Measurements from ENCODE around the gene DENND6A. TPM values are rescaled to one million over a fixed set of nuclear protein-coding genes. Genes with fewer than 3 reads are reported as not detected.

The DENND6A gene
- total RNA-seq, 1 experiment from 2014 or later: 21.8 TPM

DNA sequence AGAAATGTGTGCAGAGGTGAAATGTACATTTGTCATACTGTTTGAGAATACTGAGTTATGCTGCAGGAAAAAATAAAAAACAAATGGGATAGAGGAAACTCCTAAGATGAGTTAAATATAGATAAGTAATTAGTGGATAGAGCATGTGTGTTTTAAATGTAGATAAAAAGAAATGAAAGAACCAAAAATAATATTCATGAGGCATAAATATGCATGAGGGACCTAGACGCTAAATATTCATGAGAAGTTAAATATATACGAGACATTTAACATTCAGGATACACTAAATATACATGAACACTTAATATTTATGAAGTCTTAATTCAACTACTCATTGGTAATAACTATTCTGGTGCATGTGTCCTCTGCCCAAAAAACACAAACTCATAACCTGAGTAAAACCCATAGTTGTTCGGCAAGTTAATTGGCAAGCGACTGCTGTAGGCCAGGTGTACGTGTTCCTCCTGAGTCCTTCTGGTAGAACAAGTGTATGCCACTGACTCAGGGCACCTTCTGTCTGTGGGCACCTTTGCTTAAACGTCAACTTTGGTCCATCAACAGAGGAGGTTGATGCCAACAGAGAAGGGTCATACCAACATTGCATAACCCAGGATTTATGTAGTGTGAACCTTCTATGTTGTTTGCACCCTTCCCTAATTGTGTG lies 24.5 kb upstream of the DENND6A start:
- H3K4me3 ChIP-seq (ENCODE audit: low read depth, low read length): no peak overlapping the region
- no peaks in the 10 kb centered on the region for H3K4me1 Mint-ChIP-seq (ENCODE audit: low read depth, unreplicated experiment)
- H3K36me3 ChIP-seq (ENCODE audit: control insufficient read depth, insufficient read depth, low read length): no peaks in the 10 kb centered on the region
- H3K9me3 ChIP-seq: no peaks in the 10 kb centered on the region
- no peak overlapping the region for H3K4me3 Mint-ChIP-seq (ENCODE audit: unreplicated experiment)
- BruUV-seq (replicated peaks): no TSS peak
- ChIA-PET CTCF (no interaction called here), POLR2A (no interaction called here)
- intact Hi-C loops (cut with micrococcal nuclease; ENCODE audit: unreplicated experiment): no loop called here
- peaks cover 4% of the 10 kb centered on the region; the same call in 1 of the 2 replicates for H3K4me1 ChIP-seq
- DNase-seq: no peak
- H3K9me3 Mint-ChIP-seq (ENCODE audit: unreplicated experiment): no peaks in the 10 kb centered on the region
- H3K27me3 Mint-ChIP-seq (ENCODE audit: insufficient read depth, unreplicated experiment): no peaks in the 10 kb centered on the region
- TF ChIP-seq, protein P1, sequence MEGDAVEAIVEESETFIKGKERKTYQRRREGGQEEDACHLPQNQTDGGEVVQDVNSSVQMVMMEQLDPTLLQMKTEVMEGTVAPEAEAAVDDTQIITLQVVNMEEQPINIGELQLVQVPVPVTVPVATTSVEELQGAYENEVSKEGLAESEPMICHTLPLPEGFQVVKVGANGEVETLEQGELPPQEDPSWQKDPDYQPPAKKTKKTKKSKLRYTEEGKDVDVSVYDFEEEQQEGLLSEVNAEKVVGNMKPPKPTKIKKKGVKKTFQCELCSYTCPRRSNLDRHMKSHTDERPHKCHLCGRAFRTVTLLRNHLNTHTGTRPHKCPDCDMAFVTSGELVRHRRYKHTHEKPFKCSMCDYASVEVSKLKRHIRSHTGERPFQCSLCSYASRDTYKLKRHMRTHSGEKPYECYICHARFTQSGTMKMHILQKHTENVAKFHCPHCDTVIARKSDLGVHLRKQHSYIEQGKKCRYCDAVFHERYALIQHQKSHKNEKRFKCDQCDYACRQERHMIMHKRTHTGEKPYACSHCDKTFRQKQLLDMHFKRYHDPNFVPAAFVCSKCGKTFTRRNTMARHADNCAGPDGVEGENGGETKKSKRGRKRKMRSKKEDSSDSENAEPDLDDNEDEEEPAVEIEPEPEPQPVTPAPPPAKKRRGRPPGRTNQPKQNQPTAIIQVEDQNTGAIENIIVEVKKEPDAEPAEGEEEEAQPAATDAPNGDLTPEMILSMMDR (IDR thresholded peaks at IDR 0.05; ENCODE audit: insufficient read depth in 1 of 2, low read depth in 1 of 2, low read length in 1 of 2, severe bottlenecking in 1 of 2, unreplicated experiment in 1 of 2): no peak
- no peaks in the 10 kb centered on the region for H3K36me3 Mint-ChIP-seq (ENCODE audit: insufficient read depth, unreplicated experiment)
- H3K27ac Mint-ChIP-seq (ENCODE audit: unreplicated experiment): peak overlapping the region; percentile 11
- H3K27me3 ChIP-seq (replicated peaks; ENCODE audit: control insufficient read depth, insufficient read depth, low read length): no peaks in the 10 kb centered on the region

DNA sequence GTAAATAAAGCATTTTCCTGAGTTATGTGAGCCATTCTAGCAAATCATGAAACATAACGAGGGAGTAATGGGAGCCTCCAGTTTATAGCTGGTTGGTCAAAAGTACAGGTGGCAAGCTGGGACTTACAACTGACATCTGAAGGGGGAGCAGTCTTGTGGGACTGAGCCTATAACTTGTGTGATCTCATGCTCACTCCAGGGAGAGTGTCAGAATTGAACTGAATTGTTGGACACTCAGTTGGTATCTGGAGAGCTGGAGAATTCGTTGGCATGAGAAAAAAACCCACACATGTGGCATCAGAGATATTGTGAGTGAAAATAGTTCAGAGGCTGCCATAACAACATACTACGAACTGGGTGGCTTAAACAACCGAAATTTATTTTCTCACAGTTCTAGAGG lies 22.8 kb upstream of the DENND6A start:
- intact Hi-C loops (cut with micrococcal nuclease; ENCODE audit: unreplicated experiment): no loop called here
- TF ChIP-seq, protein P1 (IDR thresholded peaks at IDR 0.05; ENCODE audit: insufficient read depth in 1 of 2, low read depth in 1 of 2, low read length in 1 of 2, severe bottlenecking in 1 of 2, unreplicated experiment in 1 of 2): no peak
- BruUV-seq (replicated peaks): no TSS peak
- Mint-ChIP-seq H3K4me3 (ENCODE audit: unreplicated experiment) (no peak overlapping the region), H3K36me3 (ENCODE audit: insufficient read depth, unreplicated experiment) (no peaks in the 10 kb centered on the region), H3K27me3 (ENCODE audit: insufficient read depth, unreplicated experiment) (no peaks in the 10 kb centered on the region), H3K9me3 (ENCODE audit: unreplicated experiment) (no peaks in the 10 kb centered on the region), H3K4me1 (ENCODE audit: low read depth, unreplicated experiment) (no peaks in the 10 kb centered on the region), H3K27ac (ENCODE audit: unreplicated experiment) (no peak overlapping the region)
- DNase-seq: no peak
- Histone ChIP-seq H3K9me3 (no peaks in the 10 kb centered on the region), H3K27me3 (replicated peaks; ENCODE audit: control insufficient read depth, insufficient read depth, low read length) (no peaks in the 10 kb centered on the region), H3K36me3 (ENCODE audit: control insufficient read depth, insufficient read depth, low read length) (no peaks in the 10 kb centered on the region), H3K4me1 (no peaks in the 10 kb centered on the region), H3K4me3 (ENCODE audit: low read depth, low read length) (no peak overlapping the region)
- CTCF ChIA-PET: no interaction called here
- POLR2A ChIA-PET: no interaction called here

DNA sequence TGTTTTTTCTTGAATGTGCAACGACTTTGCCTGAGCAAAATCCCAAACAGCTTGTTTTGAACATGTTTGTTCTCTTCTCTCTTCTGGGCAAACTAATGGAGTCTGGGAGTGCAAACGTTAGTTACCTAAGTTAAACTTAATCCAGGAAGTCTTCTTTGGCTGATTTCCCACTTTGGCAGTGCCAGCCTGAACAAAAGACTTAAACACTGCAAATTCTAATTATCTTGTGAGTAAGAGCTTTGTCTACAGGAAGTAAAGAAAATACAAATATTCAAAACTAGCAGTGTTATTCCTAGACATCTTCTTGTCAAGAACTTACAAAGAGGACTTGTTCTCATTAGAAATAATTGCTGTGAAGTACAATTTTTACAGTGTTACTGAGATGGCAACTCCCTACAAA lies 16.7 kb upstream of the DENND6A start:
- Histone ChIP-seq H3K4me3 (ENCODE audit: low read depth, low read length) (no peak overlapping the region), H3K27me3 (replicated peaks; ENCODE audit: control insufficient read depth, insufficient read depth, low read length) (no peaks in the 10 kb centered on the region), H3K9me3 (no peaks in the 10 kb centered on the region), H3K36me3 (ENCODE audit: control insufficient read depth, insufficient read depth, low read length) (no peaks in the 10 kb centered on the region), H3K4me1 (peaks cover 7% of the 10 kb centered on the region)
- no peaks in the 10 kb centered on the region for H3K9me3 Mint-ChIP-seq (ENCODE audit: unreplicated experiment)
- no peaks in the 10 kb centered on the region for H3K36me3 Mint-ChIP-seq (ENCODE audit: insufficient read depth, unreplicated experiment)
- TF ChIP-seq, protein P1 (IDR thresholded peaks at IDR 0.05; ENCODE audit: insufficient read depth in 1 of 2, low read depth in 1 of 2, low read length in 1 of 2, severe bottlenecking in 1 of 2, unreplicated experiment in 1 of 2): no peak
- H3K27ac Mint-ChIP-seq (ENCODE audit: unreplicated experiment): no peak overlapping the region
- DNase-seq: no peak
- H3K4me1 Mint-ChIP-seq (ENCODE audit: low read depth, unreplicated experiment): peaks cover 6% of the 10 kb centered on the region
- intact Hi-C loops (cut with micrococcal nuclease; ENCODE audit: unreplicated experiment): no loop called here
- H3K4me3 Mint-ChIP-seq (ENCODE audit: unreplicated experiment): no peak overlapping the region
- CTCF ChIA-PET: no interaction called here
- BruUV-seq (replicated peaks): no TSS peak
- H3K27me3 Mint-ChIP-seq (ENCODE audit: insufficient read depth, unreplicated experiment): no peaks in the 10 kb centered on the region
- POLR2A ChIA-PET: no interaction called here
